Fibroblast of pulmonary artery (primary cell): ENCODE data around the gene C10orf90.

ENCODE experiments used
- DNase-seq: peaks from one replicate; pipeline ENCODE4 v3.0.0-alpha.2; 2010; ENCODE audit warnings: low read depth
- H3K4me3 ChIP-seq: replicated peaks from 2 replicates; pipeline ENCODE4 v1.5.1; 2011; ENCODE audit warnings: low read depth, mild to moderate bottlenecking, control low read depth, low read length, moderate library complexity
- TF ChIP-seq, protein P1 (sequence below): IDR thresholded peaks from 2 replicates; pipeline ENCODE4 v1.5.1; 2011; ENCODE audit warnings: mild to moderate bottlenecking, control low read depth, low read length, inconsistent platforms; ENCODE audit errors: missing control alignments

C10orf90 gene, protein sequence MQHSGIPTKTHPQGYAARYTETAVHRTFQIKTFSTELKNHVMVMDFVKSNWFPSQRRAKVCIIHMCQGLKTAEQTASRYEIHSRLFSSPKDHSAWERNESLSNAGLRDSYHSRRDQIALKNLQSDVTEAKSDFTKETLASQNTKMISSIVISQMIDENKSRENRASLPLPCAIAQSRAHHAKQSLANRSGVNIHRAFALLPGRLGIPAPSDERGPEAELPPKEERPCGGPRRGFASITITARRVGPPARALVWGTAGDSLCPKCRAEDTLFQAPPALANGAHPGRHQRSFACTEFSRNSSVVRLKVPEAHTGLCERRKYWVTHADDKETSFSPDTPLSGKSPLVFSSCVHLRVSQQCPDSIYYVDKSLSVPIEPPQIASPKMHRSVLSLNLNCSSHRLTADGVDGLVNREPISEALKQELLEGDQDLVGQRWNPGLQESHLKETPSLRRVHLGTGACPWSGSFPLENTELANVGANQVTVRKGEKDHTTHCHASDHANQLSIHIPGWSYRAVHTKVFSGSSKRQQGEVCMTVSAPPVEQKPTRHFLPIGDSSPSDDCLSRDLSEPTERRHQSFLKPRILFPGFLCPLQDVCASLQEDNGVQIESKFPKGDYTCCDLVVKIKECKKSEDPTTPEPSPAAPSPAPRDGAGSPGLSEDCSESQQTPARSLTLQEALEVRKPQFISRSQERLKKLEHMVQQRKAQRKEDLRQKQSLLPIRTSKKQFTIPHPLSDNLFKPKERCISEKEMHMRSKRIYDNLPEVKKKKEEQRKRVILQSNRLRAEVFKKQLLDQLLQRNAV

DNA sequence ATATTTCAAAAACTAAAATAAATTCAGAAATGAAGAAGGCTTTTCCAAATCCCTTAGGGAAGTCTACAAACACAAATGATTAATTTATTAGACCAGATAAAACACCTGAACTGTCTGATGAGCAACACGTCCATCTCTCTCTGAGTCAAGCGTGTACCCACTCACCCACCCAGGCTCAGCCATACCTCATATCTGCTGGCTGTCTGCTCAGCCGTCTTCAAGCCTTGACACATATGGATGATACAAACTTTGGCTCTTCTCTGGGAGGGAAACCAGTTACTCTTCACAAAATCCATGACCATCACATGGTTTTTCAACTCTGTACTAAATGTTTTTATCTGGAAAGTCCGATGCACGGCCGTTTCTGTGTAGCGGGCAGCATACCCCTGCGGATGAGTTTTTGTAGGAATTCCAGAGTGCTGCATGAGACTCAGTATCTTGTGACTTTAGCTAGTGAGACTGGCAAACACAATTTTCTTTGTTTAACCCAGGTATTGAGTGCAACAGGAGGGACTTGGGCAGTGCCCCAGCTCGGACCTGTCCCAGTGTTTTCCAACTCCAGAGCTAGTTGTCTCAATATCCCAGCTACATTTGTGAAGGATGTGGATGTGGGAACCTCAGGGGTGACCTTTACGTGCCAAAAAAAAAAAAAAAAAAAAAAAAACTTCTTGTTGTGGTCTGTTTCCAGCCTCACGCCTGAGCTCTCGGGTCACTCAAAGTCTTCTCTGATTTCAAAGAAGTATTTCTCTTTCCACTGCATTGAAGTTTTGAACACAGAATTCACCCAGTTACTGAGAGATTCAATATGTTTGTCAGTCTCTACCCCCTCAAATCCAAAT is at the start of gene C10orf90:
Gene C10orf90 (minus strand): TSS at position 638 of the 839 bp plus-strand sequence. CDS start 213 bp downstream, at position 425.
- no peak within 1 kb of the TSS for H3K4me3 ChIP-seq
- TF ChIP-seq, protein P1, sequence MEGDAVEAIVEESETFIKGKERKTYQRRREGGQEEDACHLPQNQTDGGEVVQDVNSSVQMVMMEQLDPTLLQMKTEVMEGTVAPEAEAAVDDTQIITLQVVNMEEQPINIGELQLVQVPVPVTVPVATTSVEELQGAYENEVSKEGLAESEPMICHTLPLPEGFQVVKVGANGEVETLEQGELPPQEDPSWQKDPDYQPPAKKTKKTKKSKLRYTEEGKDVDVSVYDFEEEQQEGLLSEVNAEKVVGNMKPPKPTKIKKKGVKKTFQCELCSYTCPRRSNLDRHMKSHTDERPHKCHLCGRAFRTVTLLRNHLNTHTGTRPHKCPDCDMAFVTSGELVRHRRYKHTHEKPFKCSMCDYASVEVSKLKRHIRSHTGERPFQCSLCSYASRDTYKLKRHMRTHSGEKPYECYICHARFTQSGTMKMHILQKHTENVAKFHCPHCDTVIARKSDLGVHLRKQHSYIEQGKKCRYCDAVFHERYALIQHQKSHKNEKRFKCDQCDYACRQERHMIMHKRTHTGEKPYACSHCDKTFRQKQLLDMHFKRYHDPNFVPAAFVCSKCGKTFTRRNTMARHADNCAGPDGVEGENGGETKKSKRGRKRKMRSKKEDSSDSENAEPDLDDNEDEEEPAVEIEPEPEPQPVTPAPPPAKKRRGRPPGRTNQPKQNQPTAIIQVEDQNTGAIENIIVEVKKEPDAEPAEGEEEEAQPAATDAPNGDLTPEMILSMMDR, result no peak
- DNase-seq, result no peak

DNA sequence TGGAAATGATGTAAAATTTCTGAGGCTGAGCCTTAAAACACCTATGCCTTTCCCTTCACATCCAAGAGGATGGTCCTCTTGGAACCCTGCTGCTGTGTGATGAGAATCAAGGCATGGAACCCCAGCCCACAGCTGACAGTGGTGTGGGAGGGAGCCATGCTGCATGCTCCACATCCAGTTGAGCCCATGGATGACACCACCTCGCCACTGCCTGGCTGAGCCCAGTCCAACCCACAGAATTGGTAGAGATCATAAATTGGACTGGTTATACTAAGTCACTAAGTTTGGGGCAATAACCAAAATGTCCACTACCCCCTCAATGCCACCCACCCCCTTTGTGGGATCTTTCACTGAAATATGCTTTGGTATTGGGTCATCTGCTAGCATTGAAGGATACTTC is 45.9 kb upstream of the C10orf90 start:
- TF ChIP-seq, protein P1, result no peak
- no peak overlapping the region for H3K4me3 ChIP-seq
- DNase-seq, result no peak

DNA sequence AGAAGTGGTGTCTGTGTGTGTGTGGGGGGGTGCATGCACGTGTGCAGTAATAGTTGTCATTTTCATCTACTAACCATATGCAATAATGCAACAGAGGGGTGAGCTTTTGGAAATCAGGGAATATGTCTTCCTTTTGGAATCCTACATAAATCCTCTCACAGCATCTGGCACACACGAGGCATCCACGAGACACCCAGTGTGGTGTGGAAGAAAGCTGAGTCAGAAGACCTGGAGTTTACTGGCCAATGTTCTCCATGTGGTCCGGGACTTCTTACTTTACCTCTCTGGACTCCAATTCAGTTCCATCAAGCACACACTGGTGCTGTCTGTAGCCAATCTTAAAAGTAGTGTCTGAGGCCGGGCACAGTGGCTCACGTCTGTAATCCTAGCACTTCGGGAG is 43.1 kb upstream of the C10orf90 start:
- H3K4me3 ChIP-seq, result no peak overlapping the region
- no peak for DNase-seq
- TF ChIP-seq, protein P1, result no peak

DNA sequence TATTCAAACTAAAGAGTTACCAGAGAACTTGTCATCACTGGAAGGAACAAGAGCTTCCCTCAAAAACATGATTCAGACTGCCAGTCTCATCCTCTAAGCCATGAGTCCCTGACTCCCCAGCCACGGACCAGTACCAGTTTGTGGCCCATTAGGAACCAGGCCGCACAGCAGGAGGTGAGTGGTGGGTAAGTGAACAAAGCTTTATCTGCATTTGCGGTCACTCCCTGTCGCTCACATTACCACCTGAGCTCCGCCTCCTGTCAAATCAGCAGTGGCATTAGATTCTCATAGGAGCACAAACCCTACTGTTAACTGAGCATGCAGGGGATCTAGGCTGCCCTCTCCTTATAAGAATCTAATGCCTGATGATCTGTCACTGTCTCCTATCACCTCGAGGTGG is 42.2 kb upstream of the C10orf90 start:
- no peak for DNase-seq
- TF ChIP-seq, protein P1, result no peak
- H3K4me3 ChIP-seq, result no peak overlapping the region

DNA sequence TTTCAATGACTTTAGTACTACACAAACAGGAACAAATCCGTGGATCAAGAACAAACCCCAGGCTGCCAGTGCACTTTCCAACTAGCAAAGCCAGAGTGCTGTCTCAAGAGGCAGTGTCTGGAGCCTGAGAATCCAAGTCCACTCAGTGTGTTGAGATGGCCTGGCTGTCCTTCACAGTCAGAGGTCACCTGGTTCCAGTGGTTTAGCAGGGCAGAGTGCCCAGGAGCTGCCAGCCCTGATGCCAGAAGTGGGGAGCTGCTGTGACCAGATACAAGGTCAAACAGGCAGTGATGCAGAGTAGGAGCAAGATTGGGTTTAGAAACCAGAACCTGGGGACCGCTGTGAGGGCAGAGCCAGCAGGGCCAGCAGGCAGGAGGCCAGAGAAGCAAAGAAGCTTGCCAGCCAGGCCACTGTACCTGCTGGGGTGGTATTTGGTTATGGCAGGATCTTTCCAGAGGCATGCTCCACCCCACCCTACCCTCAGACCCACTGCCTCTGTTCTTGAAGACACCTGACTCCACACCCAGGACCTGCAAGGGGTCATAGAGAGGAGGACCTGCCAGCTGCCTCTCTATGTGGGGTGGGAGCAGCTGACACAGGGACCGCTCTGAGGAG is 35.6 kb upstream of the C10orf90 start:
- H3K4me3 ChIP-seq, result no peak overlapping the region
- no peak for DNase-seq
- TF ChIP-seq, protein P1, result no peak

DNA sequence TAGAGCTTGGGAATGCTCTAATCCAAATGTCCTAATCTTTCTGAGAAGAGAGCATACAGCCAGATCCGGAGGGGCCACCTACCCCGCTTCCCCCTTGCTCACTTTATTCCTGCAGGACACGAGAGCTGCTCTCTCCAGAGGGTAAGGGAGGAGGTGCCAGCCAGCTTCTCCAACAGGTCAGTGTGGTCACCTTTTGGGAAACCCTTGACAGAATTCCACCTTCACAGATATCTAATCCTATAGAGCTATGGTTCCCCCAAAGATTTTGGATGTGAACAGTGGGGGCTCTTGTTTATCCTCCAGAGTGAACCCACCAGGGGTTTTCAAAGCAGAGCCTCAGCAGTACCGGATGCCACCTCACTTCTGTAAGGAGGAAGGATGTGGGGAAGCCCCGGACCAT is 34.6 kb upstream of the C10orf90 start:
- no peak overlapping the region for H3K4me3 ChIP-seq
- DNase-seq, result no peak
- TF ChIP-seq, protein P1, result no peak
